Measurements from ENCODE around the gene GRM8.

GRCh38 chr7:127230192-127230925 lies 22.4 kb downstream of the GRM8 start:
- TF ChIP-seq, protein P1, sequence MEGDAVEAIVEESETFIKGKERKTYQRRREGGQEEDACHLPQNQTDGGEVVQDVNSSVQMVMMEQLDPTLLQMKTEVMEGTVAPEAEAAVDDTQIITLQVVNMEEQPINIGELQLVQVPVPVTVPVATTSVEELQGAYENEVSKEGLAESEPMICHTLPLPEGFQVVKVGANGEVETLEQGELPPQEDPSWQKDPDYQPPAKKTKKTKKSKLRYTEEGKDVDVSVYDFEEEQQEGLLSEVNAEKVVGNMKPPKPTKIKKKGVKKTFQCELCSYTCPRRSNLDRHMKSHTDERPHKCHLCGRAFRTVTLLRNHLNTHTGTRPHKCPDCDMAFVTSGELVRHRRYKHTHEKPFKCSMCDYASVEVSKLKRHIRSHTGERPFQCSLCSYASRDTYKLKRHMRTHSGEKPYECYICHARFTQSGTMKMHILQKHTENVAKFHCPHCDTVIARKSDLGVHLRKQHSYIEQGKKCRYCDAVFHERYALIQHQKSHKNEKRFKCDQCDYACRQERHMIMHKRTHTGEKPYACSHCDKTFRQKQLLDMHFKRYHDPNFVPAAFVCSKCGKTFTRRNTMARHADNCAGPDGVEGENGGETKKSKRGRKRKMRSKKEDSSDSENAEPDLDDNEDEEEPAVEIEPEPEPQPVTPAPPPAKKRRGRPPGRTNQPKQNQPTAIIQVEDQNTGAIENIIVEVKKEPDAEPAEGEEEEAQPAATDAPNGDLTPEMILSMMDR (IDR thresholded peaks at IDR 0.05) = no peak
- no peak for TF ChIP-seq POLR2A (IDR thresholded peaks at IDR 0.05)

All from breast epithelium (tissue), 3 donors.